Activated naive CD4-positive, alpha-beta T cell treated with anti-CD3 and anti-CD28 coated beads, Interleukin-2, amount 50 U/mL, for 72 hours (primary cell): Measurements from ENCODE around the gene SEC63. TPM values are rescaled to one million over a fixed set of nuclear protein-coding genes. Genes with fewer than 3 reads are reported as not detected.
"Not testable (repeated sequence)": the region's sequence is repeated elsewhere in the genome, so short reads cannot be mapped to it uniquely, and the experiment has no call there.

Experiments
- ATAC-seq, 2 donors: fragments of 150-1000 bp; cut with Tn5 transposase; 2 replicates each; pipeline ENCODE4 v1.10.0; 2021; ENCODE audit warnings: mild to moderate bottlenecking in 2 of 2, moderate library complexity in 2 of 2
- DNase-seq, 2 donors: peaks; one replicate each; pipeline ENCODE4 v3.0.0; 2021 to 2022; ENCODE audit warnings: low spot score in 2 of 2
- H3K27ac Mint-ChIP-seq, 2 donors: one replicate each; pipeline ENCODE4 v1.8.0; 2022; ENCODE audit warnings: mild to moderate bottlenecking in 2 of 2, mixed read lengths in 2 of 2
- H3K36me3 Mint-ChIP-seq, 2 donors: one replicate each; pipeline ENCODE4 v1.8.0; 2022; ENCODE audit warnings: mixed read lengths in 2 of 2
- H3K9me3 Mint-ChIP-seq, 2 donors: one replicate each; pipeline ENCODE4 v1.8.0; 2022; ENCODE audit warnings: mixed read lengths in 2 of 2
- total RNA-seq, 2 donors: library from RNA; stranded (reverse); gene quantifications; one replicate each; pipeline ENCODE4 v1.2.3, GENCODE V29; 2022

The SEC63 gene
- total RNA-seq, 2 donors from 2014 or later: 97.4 to 105 TPM

DNA sequence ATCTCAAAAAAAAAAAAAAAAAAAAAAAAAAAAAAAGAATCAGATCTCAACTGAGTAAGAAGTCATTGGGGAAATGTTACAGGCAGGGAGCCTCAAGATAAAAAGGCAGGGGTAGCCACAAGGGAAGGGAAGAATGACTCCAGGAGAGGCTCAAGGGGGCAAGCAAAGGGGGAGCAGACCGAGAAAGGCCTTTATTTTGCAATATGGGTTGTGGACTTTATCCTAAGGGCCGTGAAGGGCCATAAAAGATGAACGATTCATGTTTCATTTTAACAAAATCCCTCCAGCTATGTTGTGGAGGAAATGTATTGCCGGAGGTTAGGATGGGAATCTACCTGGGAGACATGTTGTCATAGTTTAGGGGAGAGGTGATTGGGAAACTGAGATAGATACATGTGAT lies 25.8 kb upstream of the SEC63 start:
- H3K36me3 Mint-ChIP-seq: no peaks in the 10 kb centered on the region
- ATAC-seq: no peak

DNA sequence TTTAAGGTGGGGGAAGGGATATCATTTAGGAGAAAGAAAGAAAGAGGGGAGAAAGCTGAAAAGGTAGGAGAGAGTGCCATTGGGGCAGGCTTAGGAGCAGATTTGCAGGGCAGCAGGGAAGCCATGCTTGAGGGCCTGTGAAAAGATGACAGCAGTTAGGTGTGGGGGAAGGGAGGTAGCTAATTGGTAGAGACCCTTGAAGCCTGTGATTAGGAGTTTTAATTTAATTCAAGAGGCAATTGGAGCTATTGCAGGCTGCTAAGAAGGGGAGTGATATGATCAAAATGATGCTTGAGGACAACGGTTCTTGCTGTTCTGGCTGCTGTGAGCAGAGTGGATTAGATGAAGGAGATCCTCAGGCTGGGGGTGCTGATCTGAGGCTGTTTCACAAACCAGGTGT lies 24.5 kb upstream of the SEC63 start:
- DNase-seq (no peak), ATAC-seq (no peak)
- no peaks in the 10 kb centered on the region for H3K36me3 Mint-ChIP-seq
- no peak overlapping the region for H3K27ac Mint-ChIP-seq
- no peaks in the 10 kb centered on the region for H3K9me3 Mint-ChIP-seq

More for the DNA sequence above, 25.8 kb upstream of the SEC63 start:
- no peak overlapping the region for H3K27ac Mint-ChIP-seq
- no peaks in the 10 kb centered on the region for H3K9me3 Mint-ChIP-seq
- DNase-seq: no peak

DNA sequence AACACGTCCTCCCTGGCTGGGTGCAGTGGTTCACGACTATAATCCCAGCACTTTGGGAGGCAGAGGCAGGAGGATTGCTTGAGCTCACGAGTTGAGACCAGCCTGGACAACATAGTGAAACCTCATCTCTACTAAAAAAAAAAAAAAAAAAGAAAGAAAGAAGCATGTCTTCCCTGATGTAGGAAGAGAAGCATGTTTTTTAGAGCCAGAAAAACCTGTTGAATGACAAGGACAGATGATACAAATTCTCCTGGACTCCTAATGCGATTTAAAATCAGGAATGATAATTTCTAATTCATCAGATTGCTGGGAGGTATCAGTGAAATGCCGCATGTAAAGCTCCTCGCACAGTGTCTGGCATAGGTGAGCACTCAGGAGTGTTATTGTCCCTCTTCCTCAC lies 23.7 kb upstream of the SEC63 start:
- DNase-seq (no peak), ATAC-seq (no peak)
- Mint-ChIP-seq H3K9me3 (no peaks in the 10 kb centered on the region), H3K36me3 (no peaks in the 10 kb centered on the region), H3K27ac (no peak overlapping the region)

DNA sequence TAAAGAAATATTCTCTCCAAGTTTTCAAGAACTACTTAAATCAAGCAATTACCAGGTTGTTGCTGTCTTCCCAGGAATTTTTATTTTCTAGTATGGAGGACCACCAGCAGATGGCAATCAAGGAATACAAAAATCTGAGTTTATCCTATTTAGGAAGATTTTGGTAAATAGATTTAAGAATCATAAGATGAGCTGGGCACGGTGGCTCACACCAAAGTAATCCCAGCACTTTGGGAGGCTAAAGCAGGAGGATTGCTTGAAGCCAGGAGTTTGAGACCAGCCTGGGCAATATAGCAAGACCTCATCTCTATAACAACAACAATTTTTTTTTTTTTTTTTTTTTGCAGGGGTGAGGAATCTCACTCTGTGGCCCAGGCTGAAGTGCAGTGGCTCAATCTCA lies 19.3 kb upstream of the SEC63 start:
- DNase-seq: no peak
- Mint-ChIP-seq H3K36me3 (no peaks in the 10 kb centered on the region), H3K27ac (no peak overlapping the region), H3K9me3 (no peaks in the 10 kb centered on the region)
- no peak for ATAC-seq

DNA sequence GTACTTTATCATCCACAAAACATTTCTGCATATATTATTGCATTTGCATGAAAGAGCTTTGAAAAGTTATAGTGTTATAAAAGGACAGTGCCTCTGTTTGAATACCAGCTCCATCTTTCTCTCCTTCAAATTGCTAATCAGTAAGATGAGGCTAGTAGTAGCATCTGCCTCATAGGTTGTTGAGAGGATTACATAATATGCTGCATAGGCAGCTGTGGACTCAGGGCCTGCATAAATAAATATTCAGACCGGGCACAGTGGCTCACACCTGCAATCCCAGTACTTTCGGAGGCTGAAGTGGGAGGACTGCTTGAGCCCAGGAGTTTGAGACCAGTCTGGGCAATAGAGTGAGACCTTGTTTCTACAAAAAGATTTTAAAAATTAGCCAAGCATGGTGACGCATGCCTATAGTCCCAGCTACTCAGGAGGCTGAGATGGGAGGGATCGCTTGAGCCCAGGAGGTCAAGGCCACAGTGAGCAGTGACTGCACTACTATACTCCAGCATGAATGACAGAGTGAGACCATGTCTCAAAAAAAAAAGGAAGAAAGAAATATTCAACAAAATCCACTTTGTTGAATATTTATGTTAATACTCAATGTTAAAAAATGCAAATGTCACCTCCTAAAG lies 18.3 kb upstream of the SEC63 start:
- no peaks in the 10 kb centered on the region for H3K9me3 Mint-ChIP-seq
- H3K27ac Mint-ChIP-seq: no peak overlapping the region
- ATAC-seq (no peak), DNase-seq (no peak)
- H3K36me3 Mint-ChIP-seq: no peaks in the 10 kb centered on the region

DNA sequence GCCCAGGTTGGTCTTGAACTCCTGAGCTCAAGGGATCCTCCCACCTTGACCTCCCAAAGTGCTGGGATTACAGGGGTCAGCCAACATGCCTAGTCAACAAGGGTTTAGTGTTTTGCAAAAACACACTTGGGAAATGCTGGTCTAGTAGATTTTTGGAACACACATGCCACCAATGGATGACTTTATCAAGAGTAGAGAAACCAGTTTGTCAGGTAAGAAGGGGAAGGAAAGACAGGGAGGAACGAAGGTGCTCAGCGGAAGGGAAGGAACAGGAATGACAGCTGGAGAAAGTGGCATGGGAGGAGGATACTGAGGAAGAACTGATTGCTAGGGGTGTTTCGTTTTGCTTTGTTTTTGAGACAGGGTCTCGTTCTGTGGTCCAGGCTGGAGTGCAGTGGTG lies 15.6 kb upstream of the SEC63 start:
- ATAC-seq: no peak
- Mint-ChIP-seq H3K36me3 (no peaks in the 10 kb centered on the region), H3K9me3 (no peaks in the 10 kb centered on the region), H3K27ac (no peak overlapping the region)
- no peak for DNase-seq

DNA sequence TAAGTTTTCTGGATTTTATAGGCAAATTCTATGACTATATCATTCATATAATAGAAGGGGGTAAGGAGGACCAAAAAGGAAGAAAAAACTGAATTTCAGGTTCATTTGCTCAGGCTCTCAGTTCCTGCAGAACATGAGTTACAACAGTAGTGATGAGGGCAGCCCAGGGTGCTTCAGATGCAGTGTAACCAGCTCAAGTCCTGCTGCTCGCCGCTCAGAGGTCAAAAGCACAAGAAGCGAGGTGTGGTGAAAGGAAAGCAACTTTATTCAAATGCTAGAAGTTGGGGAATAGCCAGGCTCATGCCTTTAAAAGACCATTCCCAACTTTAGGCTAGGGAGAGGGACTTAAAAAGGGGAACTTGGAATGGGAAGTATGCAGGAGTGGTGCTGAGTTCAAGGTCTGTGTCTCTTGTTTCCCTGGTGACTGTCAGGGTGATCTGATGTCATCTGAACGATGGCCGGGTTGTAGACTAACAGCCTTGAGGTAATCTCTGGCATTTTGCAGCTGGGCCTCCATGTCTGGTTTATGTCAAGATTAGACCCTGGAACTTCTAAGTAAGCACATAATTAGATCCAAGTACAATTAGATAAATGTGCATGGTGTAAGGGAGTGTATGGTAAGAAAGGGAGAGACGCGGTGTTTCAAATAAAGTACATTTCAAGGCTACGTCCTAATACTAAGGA lies 14.5 kb upstream of the SEC63 start:
- Mint-ChIP-seq H3K36me3 (no peaks in the 10 kb centered on the region), H3K27ac (no peak overlapping the region), H3K9me3 (no peaks in the 10 kb centered on the region)
- ATAC-seq (no peak), DNase-seq (no peak)

DNA sequence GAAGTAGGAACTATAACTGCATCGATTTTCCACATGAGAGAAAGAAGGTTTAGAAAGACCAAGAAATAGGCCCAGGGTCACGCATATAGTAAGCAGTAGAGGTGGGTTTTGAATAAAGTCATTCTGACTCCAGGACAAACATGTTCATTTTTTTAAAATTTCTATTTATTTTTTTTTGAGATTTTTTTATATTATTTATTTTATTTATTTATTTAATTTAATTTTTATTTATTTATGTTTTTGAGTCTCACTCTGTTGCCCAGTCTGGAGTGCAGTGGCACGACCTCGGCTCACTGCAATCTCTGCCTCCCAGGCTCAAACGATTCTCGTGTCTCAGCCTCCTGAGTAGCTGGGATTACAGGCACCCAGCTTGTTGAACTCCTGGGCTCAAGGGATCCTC lies 13.2 kb upstream of the SEC63 start:
- Mint-ChIP-seq H3K9me3 (no peaks in the 10 kb centered on the region), H3K36me3 (no peaks in the 10 kb centered on the region), H3K27ac (no peak overlapping the region)
- DNase-seq (no peak), ATAC-seq (no peak)

DNA sequence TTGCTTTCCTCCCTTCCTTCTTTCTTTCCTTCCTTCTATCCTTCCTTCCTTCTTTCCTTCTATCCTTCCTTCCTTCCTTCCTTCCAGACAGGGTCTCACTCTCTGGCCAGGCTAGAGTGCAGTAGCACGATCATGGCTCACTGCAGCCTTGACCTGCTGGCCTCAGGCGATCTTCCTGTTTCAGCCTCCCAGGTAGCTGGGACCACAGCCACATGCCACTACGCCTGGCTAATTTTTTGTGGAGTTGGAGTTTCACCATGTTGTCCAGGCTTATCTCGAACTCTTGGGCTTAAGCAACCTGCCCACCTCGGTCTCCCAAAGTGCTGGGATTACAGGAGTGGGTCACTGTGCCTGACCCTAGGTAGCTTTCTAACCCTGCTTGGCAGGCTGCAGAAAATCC lies 12.2 kb upstream of the SEC63 start:
- ATAC-seq (no peak), DNase-seq (no peak)
- no peak overlapping the region for H3K27ac Mint-ChIP-seq

DNA sequence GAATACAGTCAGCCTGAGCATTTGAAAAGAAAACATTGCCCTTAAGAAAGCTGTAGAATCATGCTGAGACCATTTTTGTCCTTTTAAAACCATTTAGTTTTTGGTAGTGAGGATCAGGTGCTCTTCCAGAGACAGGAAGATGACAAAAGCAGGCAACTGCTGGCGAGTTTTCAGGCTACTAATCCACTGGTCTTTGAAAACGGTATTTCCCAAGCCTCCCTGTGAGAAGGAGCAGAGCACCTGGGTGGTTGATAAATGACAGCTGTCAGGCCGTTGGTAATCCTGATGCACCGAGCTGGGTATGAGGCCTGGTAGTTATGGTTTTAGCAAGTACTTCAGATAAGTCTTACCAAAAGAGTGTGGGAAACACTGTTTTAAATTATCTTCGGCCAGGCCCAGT lies 10.1 kb upstream of the SEC63 start:
- H3K27ac Mint-ChIP-seq: no peak overlapping the region
- ATAC-seq (no peak), DNase-seq (no peak)
- H3K9me3 Mint-ChIP-seq: peaks cover 0 to 4% of the 10 kb centered on the region in 2 donors
- H3K36me3 Mint-ChIP-seq: peaks cover 0 to 5% of the 10 kb centered on the region in 2 donors

More for the DNA sequence above, 12.2 kb upstream of the SEC63 start:
- Mint-ChIP-seq H3K36me3 (no peaks in the 10 kb centered on the region), H3K9me3 (no peaks in the 10 kb centered on the region)

DNA sequence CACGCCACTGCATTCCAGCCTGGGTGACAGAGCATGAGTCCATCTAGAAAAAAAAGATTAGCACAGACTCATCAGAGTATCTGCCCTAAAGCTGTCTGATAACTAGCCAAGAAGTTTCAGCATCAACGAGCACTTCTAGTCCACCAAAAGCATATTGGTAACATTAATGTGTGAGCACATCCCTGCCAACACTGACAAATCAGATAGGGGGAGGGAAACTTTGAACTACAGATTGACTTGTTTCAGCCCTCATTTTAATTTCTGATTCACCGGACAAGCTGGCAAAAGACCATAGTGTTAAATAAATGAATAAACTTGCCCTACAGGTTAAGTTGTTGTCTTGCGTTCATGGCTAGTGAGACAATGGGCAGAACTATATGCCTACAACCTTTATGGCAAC lies 7.7 kb upstream of the SEC63 start:
- Mint-ChIP-seq H3K27ac (no peak overlapping the region), H3K9me3 (peaks cover 0 to 4% of the 10 kb centered on the region in 2 donors), H3K36me3 (peaks cover 0 to 5% of the 10 kb centered on the region in 2 donors)
- ATAC-seq: no peak
- no peak for DNase-seq

DNA sequence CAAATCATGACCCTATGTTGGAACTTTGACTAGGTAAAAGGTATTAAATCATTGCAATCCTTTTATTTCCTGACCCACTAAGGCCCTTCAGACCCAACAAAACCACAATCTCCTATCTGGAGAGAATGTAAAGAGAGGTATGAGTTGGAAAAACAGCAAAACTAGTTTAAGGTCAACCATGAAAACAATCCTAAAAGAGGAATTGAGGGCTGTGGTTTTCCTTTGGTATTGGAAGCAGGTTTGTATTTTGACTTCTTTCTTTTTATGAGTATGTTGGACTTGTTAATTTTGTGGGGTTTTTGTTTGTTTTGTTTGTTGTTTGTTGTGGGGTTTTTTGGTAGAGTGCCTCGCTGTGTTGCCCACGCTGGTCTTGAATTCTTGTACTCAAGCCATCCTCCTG lies 4.7 kb upstream of the SEC63 start:
- DNase-seq (no peak), ATAC-seq (no peak)
- Mint-ChIP-seq H3K9me3 (peaks cover 0 to 4% of the 10 kb centered on the region in 2 donors), H3K36me3 (peaks cover 0 to 5% of the 10 kb centered on the region in 2 donors), H3K27ac (peak overlapping the region in 1 of 2 donors; percentile 54)

DNA sequence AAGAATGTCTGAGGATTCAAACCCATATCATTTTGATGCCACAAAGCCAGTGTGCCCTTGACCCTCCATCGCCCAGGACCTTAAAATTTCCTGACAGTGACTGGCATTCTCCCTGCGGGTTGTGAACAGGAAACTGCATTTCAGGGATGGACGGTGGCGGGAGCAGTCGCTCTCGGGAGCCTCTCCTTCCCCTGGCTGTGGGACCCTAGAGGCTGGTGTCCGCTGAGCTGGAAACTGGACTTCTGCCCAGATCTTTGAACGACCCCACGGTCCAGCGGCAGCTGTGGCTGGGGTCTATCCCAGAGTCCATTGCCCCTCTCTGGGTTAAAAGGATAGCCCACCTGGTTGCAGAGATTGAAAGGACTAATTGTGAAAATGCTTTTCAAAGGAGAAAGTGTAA lies 1.4 kb upstream of the SEC63 start:
- no peak for ATAC-seq
- H3K27ac Mint-ChIP-seq: no peak overlapping the region
- peaks cover 16 to 31% of the 10 kb centered on the region in 2 donors for H3K36me3 Mint-ChIP-seq
- H3K9me3 Mint-ChIP-seq: peaks cover 0 to 4% of the 10 kb centered on the region in 2 donors
- no peak for DNase-seq

DNA sequence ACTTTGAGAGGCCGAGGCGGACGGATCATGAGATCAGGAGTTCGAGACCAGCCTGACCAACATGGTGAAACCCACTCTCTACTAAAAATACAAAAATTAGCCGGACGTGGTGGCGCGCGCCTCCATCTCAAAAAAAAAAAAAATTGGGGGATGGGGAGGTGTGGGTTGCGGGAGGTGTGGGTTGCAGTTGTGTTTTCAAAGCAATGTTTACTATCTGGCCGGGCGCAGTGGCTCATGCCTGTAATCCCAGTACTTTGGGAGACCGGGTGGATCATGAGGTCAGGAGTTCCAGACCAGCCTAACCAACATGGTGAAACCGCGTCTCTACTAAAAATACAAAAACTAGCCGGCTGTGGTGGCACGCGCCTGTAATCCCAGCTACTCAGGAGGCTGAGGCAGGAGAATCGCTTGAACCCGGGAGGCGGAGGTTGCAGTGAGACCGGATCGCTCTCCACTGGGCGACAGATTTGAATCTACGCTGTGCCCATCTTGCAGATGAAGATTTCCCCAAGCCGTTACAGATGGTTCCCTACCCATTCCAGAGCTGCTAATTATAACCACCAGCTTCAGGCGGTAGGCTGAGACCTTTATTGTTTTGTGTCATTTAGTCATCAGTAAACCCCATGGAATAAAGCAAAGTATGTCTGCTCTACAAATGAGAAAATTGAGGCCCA lies 818 bp upstream of the SEC63 start:
- ATAC-seq, H3K9me3 Mint-ChIP-seq, DNase-seq: not testable (repeated sequence)
- peak overlapping the region; percentile 44 to 97 for H3K27ac Mint-ChIP-seq
- H3K36me3 Mint-ChIP-seq: peaks cover 16 to 31% of the 10 kb centered on the region in 2 donors

DNA sequence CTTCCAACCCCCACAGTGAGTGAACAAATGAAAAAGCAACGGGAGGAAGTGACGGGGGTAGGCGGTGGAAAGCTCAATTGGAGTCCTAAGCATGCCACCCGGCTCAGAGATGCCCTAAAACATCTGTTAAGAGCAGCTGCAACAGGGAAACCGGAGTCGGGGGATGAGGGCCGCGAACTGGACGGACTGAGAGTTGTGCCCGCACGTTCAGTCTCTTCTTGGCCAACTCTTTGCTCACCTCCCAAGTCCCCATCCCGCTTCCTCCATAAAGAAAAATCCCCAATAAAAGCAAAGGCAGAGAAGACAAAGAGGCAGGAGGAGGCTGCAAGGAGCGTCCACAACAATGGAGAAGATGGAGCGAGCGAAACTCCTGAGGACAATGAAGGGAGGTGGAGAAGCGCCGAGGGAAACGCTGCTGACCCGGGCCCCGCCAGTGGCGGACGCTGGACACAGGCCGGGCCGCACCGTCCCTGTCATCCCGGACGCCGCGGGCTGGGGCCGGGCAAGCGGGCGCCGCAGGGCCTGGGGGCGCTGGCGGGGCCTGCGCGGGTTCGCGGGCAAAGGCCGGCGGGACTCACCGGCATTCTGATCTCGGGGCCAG lies 600 bp downstream of the SEC63 start:
- Mint-ChIP-seq H3K27ac (peak overlapping the region; percentile 97 to 99), H3K9me3 (no peaks in the 10 kb centered on the region), H3K36me3 (peaks cover 16 to 26% of the 10 kb centered on the region in 2 donors)
- ATAC-seq (peak; percentile 48), DNase-seq (peak; percentile 60 to 63)

DNA sequence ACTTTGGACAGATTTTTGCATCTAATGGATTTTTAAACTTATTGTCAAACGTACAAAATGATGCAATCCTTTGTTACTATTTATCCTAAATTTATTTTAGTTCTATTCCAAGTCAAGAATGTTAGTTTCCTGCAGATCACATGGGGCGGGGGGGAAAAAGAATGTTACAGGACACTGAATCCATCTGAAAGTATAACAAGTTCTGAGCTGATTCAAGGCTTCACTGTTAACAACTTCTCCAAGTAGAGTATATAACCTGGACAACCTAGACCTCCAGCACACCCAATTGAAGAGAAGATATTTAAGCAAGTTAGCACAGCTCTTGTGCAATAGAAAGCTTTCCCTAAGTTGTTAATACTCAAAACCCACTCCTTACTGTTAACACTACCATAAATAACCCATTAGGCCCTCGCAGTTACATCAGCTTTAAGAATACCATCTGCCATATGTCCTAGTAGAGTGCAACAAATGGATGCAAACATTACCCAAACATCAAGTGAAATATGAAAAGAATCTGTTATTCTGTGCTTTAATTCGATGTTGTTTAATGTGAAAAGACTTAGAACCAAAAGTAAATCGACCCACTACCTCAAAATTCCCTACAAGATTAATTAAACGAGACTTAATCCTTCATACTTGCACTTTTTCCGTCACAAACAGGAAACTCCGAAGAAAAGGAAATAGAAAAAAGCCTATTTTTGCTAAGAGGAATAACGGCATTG lies 1.3 kb downstream of the SEC63 start:
- Mint-ChIP-seq H3K36me3 (peaks cover 16 to 26% of the 10 kb centered on the region in 2 donors), H3K27ac (peak overlapping the region; percentile 97 to 99), H3K9me3 (no peaks in the 10 kb centered on the region)

DNA sequence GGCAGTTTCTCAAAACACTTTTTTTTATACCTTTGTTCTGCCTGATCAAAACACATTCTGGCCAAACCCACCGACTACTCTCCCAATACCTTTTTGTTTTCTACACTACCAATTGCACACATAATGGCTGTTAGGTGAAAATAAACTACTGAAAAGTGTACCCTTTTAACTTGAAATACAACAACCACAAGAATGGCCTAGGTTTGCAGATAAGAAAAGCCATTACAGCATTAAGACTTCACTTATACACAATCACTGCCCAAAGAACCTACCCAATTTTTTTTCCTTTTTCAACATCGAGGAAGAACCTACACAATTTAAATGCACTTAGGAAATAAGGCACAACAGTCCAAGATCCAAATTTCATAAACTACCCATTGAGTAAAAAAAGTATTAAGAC lies 1.8 kb downstream of the SEC63 start:
- Mint-ChIP-seq H3K27ac (peak overlapping the region; percentile 97 to 99), H3K9me3 (no peaks in the 10 kb centered on the region), H3K36me3 (peaks cover 16 to 26% of the 10 kb centered on the region in 2 donors)
- ATAC-seq (no peak), DNase-seq (no peak)

More for the DNA sequence above, 1.3 kb downstream of the SEC63 start:
- no peak for DNase-seq
- no peak for ATAC-seq
